MCF 10A (cell line): ENCODE data around the gene ESRRG. TPM values are rescaled to one million over a fixed set of nuclear protein-coding genes. Genes with fewer than 3 reads are reported as not detected.

Experiments used
- BruUV-seq: library from RNA; stranded (reverse); fragments of 400-500 nt; replicated peaks from 2 replicates; lab custom pipeline; 2021; lab: Mats Ljungman, UMichigan
- CTCF ChIA-PET: fragments of 300-600 bp; sonication (Branson Sonifier 250); formaldehyde crosslinking; extraction: SDS; loops from one replicate; lab custom pipeline; 2021; ENCODE audit warnings: antibody characterized with exemption, inconsistent platforms; lab: Yijun Ruan, JAX
- POLR2A ChIA-PET: fragments of 300-600, 350-650 bp; sonication (Branson Sonifier 250); formaldehyde crosslinking; extraction: SDS; loops from one replicate; lab custom pipeline; 2020; ENCODE audit warnings: antibody characterized with exemption, inconsistent platforms; lab: Yijun Ruan, JAX
- DNase-seq: peaks from one replicate; pipeline ENCODE4 v3.0.0-alpha.2; 2018; ENCODE audit not compliant: unreplicated experiment
- H3K27ac Mint-ChIP-seq: one replicate; pipeline ENCODE4 v1.8.0; 2022; ENCODE audit warnings: mild to moderate bottlenecking, low read depth, mixed read lengths; ENCODE audit not compliant: unreplicated experiment
- H3K27me3 Mint-ChIP-seq: one replicate; pipeline ENCODE4 v1.8.0; 2022; ENCODE audit warnings: mixed read lengths; ENCODE audit not compliant: insufficient read depth, unreplicated experiment
- H3K36me3 Mint-ChIP-seq: one replicate; pipeline ENCODE4 v1.8.0; 2022; ENCODE audit warnings: mild to moderate bottlenecking, moderate library complexity, mixed read lengths; ENCODE audit not compliant: insufficient read depth, unreplicated experiment
- H3K4me1 Mint-ChIP-seq: one replicate; pipeline ENCODE4 v1.8.0; 2022; ENCODE audit warnings: mixed read lengths; ENCODE audit not compliant: insufficient read depth, unreplicated experiment
- H3K4me3 Mint-ChIP-seq: one replicate; pipeline ENCODE4 v1.8.0; 2022; ENCODE audit warnings: mild to moderate bottlenecking, moderate library complexity, mixed read lengths; ENCODE audit not compliant: unreplicated experiment
- H3K9me3 Mint-ChIP-seq: one replicate; pipeline ENCODE4 v1.8.0; 2022; ENCODE audit warnings: mixed read lengths; ENCODE audit not compliant: unreplicated experiment
- CTCF ChIP-seq: fragments of 200-600 bp; IDR thresholded peaks from one replicate; pipeline ENCODE4 v1.8.0; 2022; ENCODE audit warnings: antibody characterized with exemption, mild to moderate bottlenecking; ENCODE audit not compliant: unreplicated experiment
- intact Hi-C: fragments of 100-400 bp; cut with micrococcal nuclease; formaldehyde crosslinking; loops from 2 replicates; pipeline ENCODE4 v1.14.1; 2022
- total RNA-seq: library from RNA; stranded (reverse); gene quantifications from 2 replicates; pipeline ENCODE4 v1.2.3, GENCODE V29; 2022

The ESRRG gene
- total RNA-seq, 1 experiment from 2014 or later: 0.44 TPM

GRCh38 chr1:216643176-216643575 lies 80.1 kb downstream of the ESRRG start:
- H3K27me3 Mint-ChIP-seq: peaks cover 99% of the 10 kb centered on the region
- H3K27ac Mint-ChIP-seq: no peak overlapping the region
- no peak overlapping the region for H3K4me3 Mint-ChIP-seq
- H3K4me1 Mint-ChIP-seq: no peaks in the 10 kb centered on the region
- no TSS peak for BruUV-seq
- CTCF ChIA-PET: no interaction called here
- no peaks in the 10 kb centered on the region for H3K9me3 Mint-ChIP-seq
- POLR2A ChIA-PET: no interaction called here
- intact Hi-C loops: no loop called here
- no peak for DNase-seq
- no peaks in the 10 kb centered on the region for H3K36me3 Mint-ChIP-seq
- TF ChIP-seq CTCF: no peak

GRCh38 chr1:216641669-216642460 lies 81.4 kb downstream of the ESRRG start:
- H3K36me3 Mint-ChIP-seq: no peaks in the 10 kb centered on the region
- H3K4me1 Mint-ChIP-seq: no peaks in the 10 kb centered on the region
- DNase-seq: no peak
- BruUV-seq: no TSS peak
- POLR2A ChIA-PET: no interaction called here
- H3K27ac Mint-ChIP-seq: no peak overlapping the region
- no peak overlapping the region for H3K4me3 Mint-ChIP-seq
- CTCF ChIA-PET: interaction anchor here (0.6 to 1.1 kb wide), 4 partner anchors 16 to 1183 kb away, joined by 3 read pairs; partner anchors contain the start of gene ESRRG
- no peak for TF ChIP-seq CTCF
- H3K9me3 Mint-ChIP-seq: no peaks in the 10 kb centered on the region
- intact Hi-C loops: no loop called here
- H3K27me3 Mint-ChIP-seq: peaks cover 99% of the 10 kb centered on the region

DNA sequence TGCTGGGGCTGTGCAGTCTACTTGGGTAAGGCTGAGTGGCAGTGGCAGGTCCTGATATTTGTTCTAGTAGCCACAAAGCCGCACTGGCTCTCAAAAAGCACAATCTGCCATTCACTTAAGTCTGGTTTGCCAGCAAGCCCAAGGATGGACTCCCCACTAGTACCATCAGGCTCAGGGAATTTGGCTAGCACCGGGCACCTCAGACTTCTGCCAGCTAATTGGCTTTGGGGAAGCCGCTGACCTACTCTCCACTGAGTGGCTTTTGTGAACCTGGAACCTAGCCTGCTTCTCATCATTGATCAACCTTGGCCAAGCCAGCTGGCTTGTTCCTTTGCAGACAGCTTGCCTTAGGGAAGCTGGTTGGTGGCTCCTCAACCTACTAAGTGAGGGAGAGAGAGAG lies 83.1 kb downstream of the ESRRG start:
- H3K4me3 Mint-ChIP-seq: no peak overlapping the region

More for the DNA sequence above, 83.1 kb downstream of the ESRRG start:
- TF ChIP-seq CTCF: no peak
- ChIA-PET CTCF (interaction anchor here (0.6 to 0.7 kb wide), 2 partner anchors 39 to 864 kb away, joined by 3 to 4 read pairs; no protein-coding TSS in a partner anchor), POLR2A (no interaction called here)
- Mint-ChIP-seq H3K27me3 (peaks cover 100% of the 10 kb centered on the region), H3K4me1 (no peaks in the 10 kb centered on the region), H3K36me3 (no peaks in the 10 kb centered on the region), H3K27ac (no peak overlapping the region), H3K9me3 (no peaks in the 10 kb centered on the region)
- no peak for DNase-seq
- BruUV-seq: no TSS peak
- intact Hi-C loops: no loop called here
